DLD1 (cell line): ENCODE data around the gene LRCH3.
"Not testable (repeated sequence)": the region's sequence is repeated elsewhere in the genome, so short reads cannot be mapped to it uniquely, and the experiment has no call there.

Source experiments
- in situ Hi-C: cut with HindIII; loops from 2 replicates; pipeline ENCODE4 v1.10.0; 2017; ENCODE audit warnings: low sequenced_read_pairs

Gene LRCH3

GRCh38 chr3:197913641-197914380, 122.8 kb downstream of the LRCH3 start:
- in situ Hi-C loops: no loop called here

DNA sequence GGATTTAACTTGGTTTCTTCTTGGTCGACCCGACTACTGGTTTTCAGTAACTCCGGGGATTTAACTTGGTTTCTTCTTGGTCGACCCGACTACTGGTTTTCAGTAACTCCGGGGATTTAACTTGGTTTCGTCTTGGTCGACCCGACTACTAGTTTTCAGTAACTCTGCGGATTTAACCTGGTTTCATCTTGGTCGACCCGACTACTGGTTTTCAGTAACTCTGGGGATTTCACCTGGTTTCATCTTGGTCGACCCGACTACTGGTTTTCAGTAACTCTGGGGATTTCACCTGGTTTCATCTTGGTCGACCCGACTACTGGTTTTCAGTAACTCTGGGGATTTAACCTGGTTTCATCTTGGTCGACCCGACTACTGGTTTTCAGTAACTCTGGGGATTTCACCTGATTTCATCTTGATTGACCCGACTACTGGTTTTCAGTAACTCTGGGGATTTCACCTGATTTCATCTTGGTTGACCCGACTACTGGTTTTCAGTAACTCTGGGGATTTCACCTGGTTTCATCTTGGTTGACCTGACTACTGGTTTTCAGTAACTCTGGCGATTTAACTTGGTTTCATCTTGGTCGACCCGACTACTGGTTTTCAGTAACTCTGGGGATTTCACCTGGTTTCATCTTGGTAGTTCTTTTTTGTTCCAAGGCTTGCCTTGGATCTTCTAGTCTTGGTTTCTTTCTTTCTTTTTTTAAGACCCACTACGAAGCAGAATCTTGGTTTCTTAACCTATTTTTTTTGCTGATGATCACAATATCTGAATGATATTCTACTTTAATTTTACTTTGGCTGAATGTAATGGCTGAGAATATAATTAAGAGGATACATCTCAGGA, 130.6 kb downstream of the LRCH3 start:
- in situ Hi-C loops: not testable (repeated sequence)

- in situ Hi-C loops: no loop called here
These were observed 135.4 kb downstream of the LRCH3 start for GRCh38 chr3:197926418-197926817.

GRCh38 chr3:197927578-197927977, 136.5 kb downstream of the LRCH3 start:
- in situ Hi-C loops: not testable (repeated sequence)

- in situ Hi-C loops: no loop called here
These were observed 145.8 kb downstream of the LRCH3 start for GRCh38 chr3:197936819-197937384.
